Left ventricle myocardium inferior (tissue), 1 donor: ENCODE results near the gene CD207. TPM values are rescaled to one million over a fixed set of nuclear protein-coding genes. Genes with fewer than 3 reads are reported as not detected.
"Not testable (repeated sequence)": the region's sequence is repeated elsewhere in the genome, so short reads cannot be mapped to it uniquely, and the experiment has no call there.

Experiments
- DNase-seq: peaks from one replicate; pipeline ENCODE4 v3.0.0-alpha.2; 2020
- H3K27ac ChIP-seq: fragments of 200-600 bp; replicated peaks from 2 replicates; pipeline ENCODE4 v1.8.0; 2021
- H3K27me3 ChIP-seq: fragments of 200-600 bp; 2 replicates; pipeline ENCODE4 v1.8.0; 2021; ENCODE audit warnings: low read depth
- H3K36me3 ChIP-seq: fragments of 200-600 bp; 2 replicates; pipeline ENCODE4 v1.8.0; 2021
- H3K4me1 ChIP-seq: fragments of 200-600 bp; 2 replicates; pipeline ENCODE4 v1.8.0; 2021
- H3K4me3 ChIP-seq: fragments of 200-600 bp; 2 replicates; pipeline ENCODE4 v1.8.0; 2021; ENCODE audit warnings: mild to moderate bottlenecking, moderate library complexity
- H3K9me3 ChIP-seq: fragments of 200-600 bp; replicated peaks from 2 replicates; pipeline ENCODE4 v1.8.0; 2021
- CTCF ChIP-seq: fragments of 200-600 bp; IDR thresholded peaks from 2 replicates; pipeline ENCODE4 v1.8.0; 2021; ENCODE audit warnings: antibody characterized with exemption, mild to moderate bottlenecking, borderline replicate concordance
- intact Hi-C: fragments of 100-400 bp; cut with micrococcal nuclease; formaldehyde crosslinking; loops from one replicate; pipeline ENCODE4 v1.11.0; 2022
- long read RNA-seq: library from polyadenylated mRNA; unstranded; transcript quantifications from one replicate; pipeline ENCODE4 v2.0.0, GENCODE V29; 2021
- total RNA-seq: library from RNA; stranded (reverse); fragmentation: NEBNext Ultra II Directional; extraction: Animal tissue kit (Norgen Biotek cat#: 25700); gene quantifications from one replicate; pipeline ENCODE4 v1.2.1, GENCODE V29; 2021
- donor health status: DM: no; HTN: yes; CAD: no; lungs with severe emphysema.

The CD207 gene
- not detected for total RNA-seq
- long read RNA-seq = 0 reads

DNA sequence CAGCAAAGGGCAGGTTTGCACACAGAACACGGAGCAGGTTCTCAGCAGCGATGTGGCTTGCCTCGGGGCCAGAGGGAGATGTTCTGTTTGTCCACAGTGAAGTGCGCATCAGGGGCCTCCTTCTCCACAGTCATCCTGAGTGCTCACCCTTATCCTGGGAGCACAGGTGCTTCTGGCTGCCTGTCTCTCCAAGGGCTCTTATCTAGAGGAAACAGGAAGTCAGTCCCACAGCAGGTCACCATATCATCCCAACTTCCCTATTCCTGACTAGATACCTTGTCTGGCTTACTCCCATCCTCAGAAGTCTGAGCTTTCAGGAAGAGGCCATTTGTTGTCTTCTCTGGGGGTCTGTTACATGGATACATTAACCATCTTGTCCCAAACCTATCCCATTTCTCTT is at the start of gene CD207:
Gene CD207, minus strand, starts transcription at position 174 of the 400 bp plus-strand sequence. Its CDS starts 40 bp downstream, at position 134.
- intact Hi-C loops = no loop called here

GRCh38 chr2:70878543-70878942 is 42.9 kb upstream of the CD207 start:
- H3K4me1 ChIP-seq, H3K27ac ChIP-seq, intact Hi-C loops, DNase-seq, H3K36me3 ChIP-seq, H3K4me3 ChIP-seq: not testable (repeated sequence)
- Histone ChIP-seq H3K27me3 (peaks cover 94% of the 10 kb centered on the region), H3K9me3 (peaks cover 17% of the 10 kb centered on the region)

More for the DNA sequence above, at the start of gene CD207:
- Histone ChIP-seq H3K9me3 (no peaks in the 10 kb centered on the region), H3K4me1 (peaks cover 4% of the 10 kb centered on the region), H3K4me3 (no peak within 1 kb of the TSS), H3K36me3 (no peaks in the 10 kb centered on the region), H3K27me3 (peaks cover 16% of the 10 kb centered on the region), H3K27ac (no peak within 1 kb of the TSS)
- TF ChIP-seq CTCF = no peak
- DNase-seq = no peak

- H3K4me3 ChIP-seq, intact Hi-C loops, H3K36me3 ChIP-seq, DNase-seq, H3K4me1 ChIP-seq, H3K9me3 ChIP-seq, H3K27ac ChIP-seq: not testable (repeated sequence)
- peaks cover 97% of the 10 kb centered on the region for H3K27me3 ChIP-seq
Observed at GRCh38 chr2:70876138-70876537, 40.5 kb upstream of the CD207 start.

GRCh38 chr2:70873541-70873940 is 37.9 kb upstream of the CD207 start:
- no peak overlapping the region for H3K27ac ChIP-seq
- H3K4me3 ChIP-seq = no peak overlapping the region
- H3K9me3 ChIP-seq = peaks cover 3% of the 10 kb centered on the region
- no peak for TF ChIP-seq CTCF
- no peaks in the 10 kb centered on the region for H3K36me3 ChIP-seq
- intact Hi-C loops = loop anchor here (5.0 kb wide), 2 partner anchors 49 to 74 kb away; no protein-coding TSS in a partner anchor
- no peak for DNase-seq
- peaks cover 93% of the 10 kb centered on the region for H3K27me3 ChIP-seq
- H3K4me1 ChIP-seq = peaks cover 8% of the 10 kb centered on the region

- peak; percentile 84 for DNase-seq
- Histone ChIP-seq H3K27me3 (peaks cover 73% of the 10 kb centered on the region), H3K36me3 (no peaks in the 10 kb centered on the region), H3K4me1 (peaks cover 8% of the 10 kb centered on the region), H3K9me3 (no peaks in the 10 kb centered on the region), H3K4me3 (peak overlapping the region; percentile 25), H3K27ac (no peak overlapping the region)
- intact Hi-C loops = loop anchor here (5.0 kb wide), 2 partner anchors 51 to 76 kb away; no protein-coding TSS in a partner anchor
- TF ChIP-seq CTCF = peak; percentile 92
Observed at GRCh38 chr2:70871398-70872211, 36.0 kb upstream of the CD207 start.

GRCh38 chr2:70870790-70871189 is 35.2 kb upstream of the CD207 start:
- intact Hi-C loops = loop anchor here (5.0 kb wide), 2 partner anchors 52 to 77 kb away; no protein-coding TSS in a partner anchor

More at GRCh38 chr2:70870790-70871189, 35.2 kb upstream of the CD207 start:
- peaks cover 65% of the 10 kb centered on the region for H3K27me3 ChIP-seq
- DNase-seq = no peak
- no peaks in the 10 kb centered on the region for H3K9me3 ChIP-seq
- TF ChIP-seq CTCF = no peak
- H3K27ac ChIP-seq = no peak overlapping the region
- peaks cover 8% of the 10 kb centered on the region for H3K4me1 ChIP-seq
- no peaks in the 10 kb centered on the region for H3K36me3 ChIP-seq
- no peak overlapping the region for H3K4me3 ChIP-seq
